Stromal cell of bone marrow (primary cell): Measurements from ENCODE around the gene C4A.
"Not testable (repeated sequence)": the region's sequence is repeated elsewhere in the genome, so short reads cannot be mapped to it uniquely, and the experiment has no call there.

Experiments used
- DNase-seq: peaks from one replicate; pipeline ENCODE4 v3.0.0-alpha.2; 2012; ENCODE audit warnings: low read depth

C4A gene

GRCh38 chr6:31980998-31981397, 859 bp upstream of the C4A start:
- not testable (repeated sequence) for DNase-seq

GRCh38 chr6:31989363-31989762, 7.5 kb downstream of the C4A start:
- DNase-seq: not testable (repeated sequence)

DNA sequence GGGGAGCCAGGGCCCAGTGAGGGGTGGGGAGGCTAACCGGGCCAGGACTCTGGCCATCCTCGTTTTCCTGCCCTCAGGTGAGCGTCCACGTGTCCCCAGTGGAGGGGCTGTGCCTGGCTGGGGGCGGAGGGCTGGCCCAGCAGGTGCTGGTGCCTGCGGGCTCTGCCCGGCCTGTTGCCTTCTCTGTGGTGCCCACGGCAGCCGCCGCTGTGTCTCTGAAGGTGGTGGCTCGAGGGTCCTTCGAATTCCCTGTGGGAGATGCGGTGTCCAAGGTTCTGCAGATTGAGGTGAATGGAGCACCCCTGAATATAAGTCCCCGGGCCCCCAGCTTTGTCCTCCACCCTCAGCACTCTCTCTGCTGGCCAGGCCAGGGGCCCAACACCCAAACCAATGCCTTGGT, 12.6 kb downstream of the C4A start:
- DNase-seq: not testable (repeated sequence)

DNA sequence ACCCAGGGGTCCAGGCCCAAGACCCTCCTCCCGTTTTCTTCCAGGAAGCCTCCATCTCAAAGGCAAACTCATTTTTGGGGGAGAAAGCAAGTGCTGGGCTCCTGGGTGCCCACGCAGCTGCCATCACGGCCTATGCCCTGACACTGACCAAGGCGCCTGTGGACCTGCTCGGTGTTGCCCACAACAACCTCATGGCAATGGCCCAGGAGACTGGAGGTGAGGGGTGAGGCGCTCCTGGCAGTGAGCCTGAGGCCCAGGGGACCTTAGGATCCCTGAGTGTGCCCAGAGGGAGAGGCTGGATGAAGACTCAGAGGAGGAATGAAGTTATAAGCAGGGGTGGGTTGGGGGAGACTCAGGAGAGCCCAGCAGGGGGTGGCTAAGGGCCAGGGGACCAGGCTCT, 14.5 kb downstream of the C4A start:
- not testable (repeated sequence) for DNase-seq

- DNase-seq: not testable (repeated sequence)
These were observed 20.9 kb downstream of the C4A start for GRCh38 chr6:32002546-32003268.

DNA sequence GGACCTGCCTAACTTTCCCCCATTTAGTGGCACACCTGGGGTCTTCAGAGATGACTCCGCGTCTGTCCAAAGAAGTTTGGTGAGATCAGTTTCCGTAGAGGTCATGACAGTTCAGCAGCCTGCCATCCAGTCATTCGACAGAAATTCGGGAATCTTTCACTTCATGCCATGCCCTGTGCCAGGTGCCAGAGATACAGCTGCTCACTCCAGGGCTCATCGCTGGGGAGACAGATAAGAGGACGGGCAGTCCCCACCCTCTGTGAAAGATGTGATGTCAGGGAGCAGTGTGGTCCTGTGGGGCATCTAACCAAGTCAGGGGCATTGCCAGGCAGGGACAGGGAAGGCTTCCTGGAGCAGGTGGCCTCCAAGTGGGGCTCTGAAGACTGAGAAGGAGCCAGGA, 21.4 kb downstream of the C4A start:
- not testable (repeated sequence) for DNase-seq

GRCh38 chr6:32004393-32004792, 22.5 kb downstream of the C4A start:
- not testable (repeated sequence) for DNase-seq

DNA sequence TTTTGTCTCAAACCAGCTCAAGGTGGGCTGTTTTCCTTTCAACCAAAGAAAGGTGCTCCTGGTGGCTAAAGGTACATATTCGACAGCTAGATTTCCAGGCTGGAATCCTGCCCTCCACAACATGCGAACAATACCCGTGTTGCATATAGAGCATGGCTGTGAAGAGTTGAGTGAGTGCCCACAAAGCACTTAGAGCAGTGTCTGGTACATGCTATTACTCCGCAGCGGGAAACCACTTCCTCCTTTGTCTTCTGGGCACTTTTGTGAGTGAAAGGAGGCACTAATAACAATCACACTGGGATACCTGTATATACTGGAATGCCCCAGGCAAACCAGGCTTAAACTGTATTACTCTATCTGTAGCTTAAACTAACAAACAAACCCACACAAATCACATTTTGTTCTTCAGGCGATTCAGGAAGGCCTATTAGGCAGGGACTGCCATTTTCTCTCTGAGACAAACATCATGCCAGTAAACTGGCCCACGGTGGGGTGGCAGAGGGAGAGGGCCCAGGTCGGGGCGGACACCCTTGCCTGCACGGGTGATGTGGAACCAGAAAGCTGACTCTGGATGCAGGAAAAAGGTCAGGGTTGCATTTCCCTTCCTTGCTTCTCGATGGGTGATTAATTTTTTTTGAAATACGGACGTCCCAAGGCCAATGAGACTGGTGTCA, 23.1 kb downstream of the C4A start:
- not testable (repeated sequence) for DNase-seq

DNA sequence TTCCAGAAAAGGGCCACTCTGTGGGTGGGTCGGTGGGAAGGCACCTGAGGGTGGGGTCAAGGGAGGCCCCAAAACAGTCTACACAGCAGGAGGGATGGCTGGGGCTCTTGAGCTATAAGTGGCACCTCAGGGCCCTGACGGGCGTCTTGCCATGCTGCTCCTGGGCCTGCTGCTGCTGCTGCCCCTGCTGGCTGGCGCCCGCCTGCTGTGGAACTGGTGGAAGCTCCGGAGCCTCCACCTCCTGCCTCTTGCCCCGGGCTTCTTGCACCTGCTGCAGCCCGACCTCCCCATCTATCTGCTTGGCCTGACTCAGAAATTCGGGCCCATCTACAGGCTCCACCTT, 23.7 kb downstream of the C4A start:
- DNase-seq: not testable (repeated sequence)

DNA sequence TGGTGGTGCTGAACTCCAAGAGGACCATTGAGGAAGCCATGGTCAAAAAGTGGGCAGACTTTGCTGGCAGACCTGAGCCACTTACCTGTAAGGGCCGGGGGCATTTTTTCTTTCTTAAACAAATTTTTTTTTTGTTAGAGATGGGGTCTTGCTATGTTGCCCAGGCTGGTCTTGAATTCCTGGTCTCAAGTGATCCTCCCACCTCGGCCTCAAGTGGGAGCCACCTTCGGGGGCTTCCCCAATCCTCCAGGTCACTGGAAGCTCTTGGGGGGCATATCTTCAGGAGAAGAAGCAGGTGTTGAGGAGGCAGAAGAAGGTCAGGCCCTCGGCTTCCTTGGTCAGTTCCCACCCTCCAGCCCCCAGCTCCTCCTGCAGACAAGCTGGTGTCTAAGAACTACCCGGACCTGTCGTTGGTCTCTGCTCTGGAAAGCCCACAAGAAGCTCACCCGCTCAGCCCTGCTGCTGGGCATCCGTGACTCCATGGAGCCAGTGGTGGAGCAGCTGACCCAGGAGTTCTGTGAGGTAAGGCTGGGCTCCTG, 24.2 kb downstream of the C4A start:
- DNase-seq: not testable (repeated sequence)

DNA sequence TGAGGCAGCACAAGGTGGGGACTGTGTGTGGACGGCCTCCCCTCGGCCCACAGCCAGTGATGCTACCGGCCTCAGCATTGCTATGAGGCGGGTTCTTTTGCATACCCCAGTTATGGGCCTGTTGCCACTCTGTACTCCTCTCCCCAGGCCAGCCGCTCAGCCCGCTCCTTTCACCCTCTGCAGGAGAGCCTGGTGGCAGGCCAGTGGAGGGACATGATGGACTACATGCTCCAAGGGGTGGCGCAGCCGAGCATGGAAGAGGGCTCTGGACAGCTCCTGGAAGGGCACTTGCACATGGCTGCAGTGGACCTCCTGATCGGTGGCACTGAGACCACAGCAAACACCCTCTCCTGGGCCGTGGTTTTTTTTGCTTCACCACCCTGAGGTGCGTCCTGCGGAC, 25.2 kb downstream of the C4A start:
- DNase-seq: not testable (repeated sequence)

DNA sequence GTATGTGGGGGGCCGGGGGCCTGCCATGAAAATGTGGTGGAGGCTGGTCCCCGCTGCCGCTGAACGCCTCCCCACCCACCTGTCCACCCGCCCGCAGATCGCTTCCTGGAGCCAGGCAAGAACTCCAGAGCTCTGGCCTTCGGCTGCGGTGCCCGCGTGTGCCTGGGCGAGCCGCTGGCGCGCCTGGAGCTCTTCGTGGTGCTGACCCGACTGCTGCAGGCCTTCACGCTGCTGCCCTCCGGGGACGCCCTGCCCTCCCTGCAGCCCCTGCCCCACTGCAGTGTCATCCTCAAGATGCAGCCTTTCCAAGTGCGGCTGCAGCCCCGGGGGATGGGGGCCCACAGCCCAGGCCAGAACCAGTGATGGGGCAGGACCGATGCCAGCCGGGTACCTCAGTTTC, 26.2 kb downstream of the C4A start:
- DNase-seq: not testable (repeated sequence)

- not testable (repeated sequence) for DNase-seq
These were observed 26.8 kb downstream of the C4A start for GRCh38 chr6:32008616-32009015.

DNA sequence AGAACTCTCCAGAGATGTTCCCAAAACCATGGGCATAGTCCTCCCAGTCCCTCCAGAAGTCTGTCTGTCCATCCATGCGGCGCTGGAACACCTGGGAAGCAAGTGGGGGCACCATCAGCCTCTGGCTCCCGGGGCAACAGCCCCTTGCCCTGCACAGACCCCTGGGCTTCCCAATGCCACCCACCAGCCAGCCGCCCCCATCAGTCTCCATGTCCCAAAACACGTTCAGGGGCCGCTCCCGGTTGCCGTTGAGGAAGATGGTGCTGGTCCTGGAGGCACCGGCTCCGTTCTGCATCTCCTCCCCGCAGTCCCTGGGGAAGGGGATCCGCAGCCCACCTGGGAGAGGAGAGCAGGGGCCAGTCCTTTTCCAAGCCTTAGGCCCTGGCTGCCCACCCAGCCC, 27.7 kb downstream of the C4A start:
- not testable (repeated sequence) for DNase-seq

GRCh38 chr6:32010856-32011530, 29.1 kb downstream of the C4A start:
- DNase-seq: not testable (repeated sequence)

DNA sequence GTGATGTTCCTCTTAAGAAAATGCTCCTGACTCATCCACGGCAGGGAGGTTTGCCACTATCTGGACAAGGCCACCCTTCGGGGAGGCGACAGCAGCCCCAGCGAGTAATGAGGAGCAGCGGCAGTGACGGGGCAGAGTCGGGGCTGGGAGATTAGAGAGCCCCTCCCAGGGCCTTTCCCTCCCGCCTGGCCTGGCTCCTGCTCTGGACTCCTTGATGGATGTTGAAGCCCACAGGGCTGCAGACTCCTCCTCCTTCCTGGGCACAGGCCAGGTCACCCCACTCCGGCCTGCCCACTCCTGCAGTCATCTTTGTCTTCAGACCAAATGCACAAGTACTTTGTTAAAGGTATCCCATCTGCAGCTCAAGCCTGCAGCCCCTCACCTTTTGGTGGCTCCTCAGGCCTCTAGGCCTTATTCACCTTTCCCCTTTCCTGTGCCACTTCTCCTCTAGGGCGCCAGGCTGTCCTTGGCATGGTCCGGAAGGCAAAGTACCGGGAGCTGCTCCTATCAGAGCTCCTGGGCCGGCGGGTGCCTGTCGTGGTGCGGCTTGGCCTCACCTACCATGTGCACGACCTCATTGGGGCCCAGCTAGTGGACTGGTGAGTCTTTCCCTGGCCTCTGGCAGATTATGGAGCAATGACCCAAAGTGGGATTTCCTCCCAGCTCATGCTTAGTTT, 31.2 kb downstream of the C4A start:
- not testable (repeated sequence) for DNase-seq

DNA sequence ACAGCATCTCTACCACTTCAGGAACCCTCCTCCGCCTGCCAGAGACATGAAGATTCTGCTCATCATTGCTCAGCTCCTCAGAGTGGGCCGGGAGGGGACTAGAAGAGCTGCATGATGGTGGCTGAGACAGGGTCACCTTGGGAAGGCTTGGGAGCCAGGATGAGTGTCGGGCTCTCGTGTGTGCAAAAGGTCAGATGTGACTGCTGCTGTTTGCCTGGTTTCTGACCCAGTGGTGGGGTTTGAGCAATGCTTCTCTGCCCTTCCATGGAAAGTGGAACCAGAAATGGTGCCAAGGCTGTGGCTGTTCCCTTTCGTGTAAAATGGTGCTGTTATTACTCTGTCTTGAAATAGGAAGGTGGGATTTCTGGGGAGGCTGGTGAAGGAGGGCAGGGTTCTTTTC, 31.9 kb downstream of the C4A start:
- DNase-seq: not testable (repeated sequence)

DNA sequence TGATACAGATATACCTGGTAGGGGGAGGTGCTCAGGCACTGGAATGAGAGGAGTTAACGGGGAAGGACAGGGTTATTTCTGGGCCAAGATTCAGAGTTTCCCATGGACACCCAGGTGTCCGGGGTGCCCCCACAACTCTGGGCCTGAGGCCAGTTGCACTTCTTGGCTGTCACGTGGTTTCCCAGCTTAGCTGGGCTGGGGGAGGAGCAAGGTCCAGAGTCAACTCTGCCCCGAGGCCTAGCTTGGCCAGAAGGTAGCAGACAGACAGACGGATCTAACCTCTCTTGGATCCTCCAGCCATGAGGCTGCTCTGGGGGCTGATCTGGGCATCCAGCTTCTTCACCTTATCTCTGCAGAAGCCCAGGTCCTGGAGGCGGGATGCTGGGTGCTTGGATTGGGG, 32.7 kb downstream of the C4A start, which contains the start of gene C4B:
C4B (plus strand) TSS at position 249 of the 400 bp plus-strand sequence; CDS start at position 300, 51 bp downstream.
- not testable (repeated sequence) for DNase-seq

DNA sequence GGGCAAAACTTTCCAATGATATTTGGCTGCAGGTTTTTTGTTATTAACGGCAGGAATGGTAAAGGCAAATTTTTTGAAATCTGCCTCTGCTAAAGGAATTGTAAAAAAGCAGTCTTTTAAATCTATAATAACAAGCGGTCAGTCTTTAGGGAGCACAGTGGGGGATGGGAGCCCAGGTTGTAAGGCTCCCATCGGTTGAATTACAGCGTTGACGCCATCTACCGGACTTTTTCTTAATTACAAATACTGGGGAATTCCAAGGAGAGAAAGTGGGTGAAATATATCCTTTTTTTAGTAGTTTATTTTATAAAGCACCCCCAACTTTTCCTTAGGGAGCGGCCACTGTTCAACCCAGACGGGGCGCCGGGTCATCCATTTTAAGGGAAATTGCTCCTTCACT, 40.2 kb downstream of the C4A start:
- DNase-seq: not testable (repeated sequence)

- not testable (repeated sequence) for DNase-seq
These were observed 46.8 kb downstream of the C4A start for GRCh38 chr6:32028631-32029030.

DNA sequence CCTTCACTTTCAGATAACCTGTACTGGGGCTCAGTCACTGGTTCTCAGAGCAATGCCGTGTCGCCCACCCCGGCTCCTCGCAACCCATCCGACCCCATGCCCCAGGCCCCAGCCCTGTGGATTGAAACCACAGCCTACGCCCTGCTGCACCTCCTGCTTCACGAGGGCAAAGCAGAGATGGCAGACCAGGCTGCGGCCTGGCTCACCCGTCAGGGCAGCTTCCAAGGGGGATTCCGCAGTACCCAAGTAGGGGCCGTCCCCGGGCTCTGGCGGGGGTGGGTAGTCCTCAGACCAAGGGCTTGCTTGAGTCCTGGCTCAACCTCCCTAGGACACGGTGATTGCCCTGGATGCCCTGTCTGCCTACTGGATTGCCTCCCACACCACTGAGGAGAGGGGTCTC, 47.7 kb downstream of the C4A start:
- not testable (repeated sequence) for DNase-seq
